Mesenchymal stem cell (in vitro differentiated cells and primary cell): ENCODE measurements around the gene SULF2.

ENCODE experiments used
- DNase-seq: peaks from one replicate; pipeline ENCODE4 v3.0.0-alpha.2; 2013
- H2AFZ ChIP-seq: one replicate; pipeline ENCODE4 v1.6.1; 2013; ENCODE audit warnings: low read depth, mild to moderate bottlenecking, control low read depth, inconsistent platforms, low read length, moderate library complexity
- H2AK5ac ChIP-seq: 2 replicates; pipeline ENCODE4 v1.6.1; 2013; ENCODE audit warnings: low read length, moderate library complexity, mild to moderate bottlenecking, inconsistent platforms; ENCODE audit not compliant: severe bottlenecking
- H2BK120ac ChIP-seq: one replicate; pipeline ENCODE4 v1.6.1; 2013; ENCODE audit warnings: low read depth, mild to moderate bottlenecking, inconsistent platforms, low read length, moderate library complexity
- H2BK12ac ChIP-seq, 2 experiments: one replicate each; pipeline ENCODE4 v1.6.1; 2013; ENCODE audit warnings: inconsistent platforms in 2 of 2, low read length in 2 of 2, mild to moderate bottlenecking in 2 of 2, moderate library complexity in 2 of 2, control low read depth in 1 of 2
- H2BK15ac ChIP-seq: one replicate; pipeline ENCODE4 v1.6.1; 2013; ENCODE audit warnings: mild to moderate bottlenecking, low read depth, inconsistent platforms; ENCODE audit not compliant: poor library complexity, severe bottlenecking
- H2BK5ac ChIP-seq: 2 replicates; pipeline ENCODE4 v1.6.1; 2013; ENCODE audit warnings: low read depth, mild to moderate bottlenecking, low read length, control low read depth, inconsistent platforms; ENCODE audit not compliant: poor library complexity, severe bottlenecking
- H3K14ac ChIP-seq, 2 experiments: one replicate each; pipeline ENCODE4 v1.6.1; 2013; ENCODE audit warnings: inconsistent platforms in 2 of 2, low read length in 2 of 2, control low read depth in 1 of 2, mild to moderate bottlenecking in 1 of 2, moderate library complexity in 1 of 2
- H3K18ac ChIP-seq, 2 experiments: one replicate each; pipeline ENCODE4 v1.6.1; 2013; ENCODE audit warnings: inconsistent platforms in 2 of 2, low read length in 2 of 2, control low read depth in 1 of 2, low read depth in 1 of 2, mild to moderate bottlenecking in 1 of 2
- H3K23ac ChIP-seq, 2 experiments: one replicate each; pipeline ENCODE4 v1.6.1; 2013; ENCODE audit warnings: inconsistent platforms in 2 of 2, low read length in 2 of 2, mild to moderate bottlenecking in 2 of 2, moderate library complexity in 2 of 2, control low read depth in 1 of 2
- H3K27ac ChIP-seq: 2 replicates; pipeline ENCODE4 v1.5.1; 2013; ENCODE audit warnings: mild to moderate bottlenecking, moderate library complexity, low read length, control low read depth, inconsistent platforms; ENCODE audit not compliant: poor library complexity, severe bottlenecking
- H3K27me3 ChIP-seq, 2 experiments: 2 replicates each; pipeline versions ENCODE4 v1.6.1 to v1.7.0; 2013; ENCODE audit warnings: low read length in 2 of 2, mild to moderate bottlenecking in 2 of 2, moderate library complexity in 2 of 2, control low read depth in 1 of 2, inconsistent platforms in 1 of 2; ENCODE audit not compliant: control insufficient read depth in 1 of 2, insufficient read depth in 1 of 2
- H3K36me3 ChIP-seq, 2 experiments: 2 replicates each; pipeline versions ENCODE4 v1.6.1 to v1.7.0; 2013; ENCODE audit warnings: low read length in 2 of 2, control low read depth in 1 of 2, inconsistent platforms in 1 of 2, low read depth in 1 of 2, mild to moderate bottlenecking in 1 of 2; ENCODE audit not compliant: insufficient read depth in 2 of 2, control insufficient read depth in 1 of 2
- H3K4ac ChIP-seq, 2 experiments: one replicate each; pipeline ENCODE4 v1.6.1; 2013; ENCODE audit warnings: inconsistent platforms in 2 of 2, low read length in 2 of 2, mild to moderate bottlenecking in 2 of 2, moderate library complexity in 2 of 2, control low read depth in 1 of 2, low read depth in 1 of 2
- H3K4me1 ChIP-seq: 2 replicates; pipeline ENCODE4 v1.6.1; 2013; ENCODE audit warnings: low read depth, low read length, control low read depth; ENCODE audit not compliant: control insufficient read depth, insufficient read depth
- H3K4me2 ChIP-seq: 2 replicates; pipeline ENCODE4 v1.6.1; 2013; ENCODE audit warnings: low read length, mild to moderate bottlenecking, inconsistent platforms; ENCODE audit not compliant: poor library complexity, severe bottlenecking
- H3K4me3 ChIP-seq, 2 experiments: 2 replicates each; pipeline versions ENCODE4 v1.5.1 to v1.7.0; 2013; ENCODE audit warnings: low read length in 2 of 2, mild to moderate bottlenecking in 2 of 2, control low read depth in 1 of 2, low read depth in 1 of 2; ENCODE audit not compliant: insufficient read depth in 1 of 2
- H3K79me1 ChIP-seq: replicated peaks from 2 replicates; pipeline ENCODE4 v1.6.1; 2013; ENCODE audit warnings: mild to moderate bottlenecking, control low read depth, low read length, inconsistent platforms; ENCODE audit not compliant: poor library complexity, severe bottlenecking
- H3K9ac ChIP-seq: 2 replicates; pipeline ENCODE4 v1.7.0; 2013; ENCODE audit warnings: mild to moderate bottlenecking, low read length, moderate library complexity
- H3K9me3 ChIP-seq: 2 replicates; pipeline ENCODE4 v1.7.0; 2013; ENCODE audit warnings: mild to moderate bottlenecking, low read length; ENCODE audit not compliant: control insufficient read depth
- H4K8ac ChIP-seq: one replicate; pipeline ENCODE4 v1.6.1; 2013; ENCODE audit warnings: inconsistent platforms, mild to moderate bottlenecking, low read length, moderate library complexity
- H4K91ac ChIP-seq: one replicate; pipeline ENCODE4 v1.6.1; 2013; ENCODE audit warnings: mild to moderate bottlenecking, low read length, inconsistent platforms
- WGBS: methylation state at CpG from one replicate; pipeline ENCODE4 v1.1.7; 2013; ENCODE audit warnings: mixed read lengths; 5-methylcytosine and 5-hydroxymethylcytosine counted together

Gene SULF2

DNA sequence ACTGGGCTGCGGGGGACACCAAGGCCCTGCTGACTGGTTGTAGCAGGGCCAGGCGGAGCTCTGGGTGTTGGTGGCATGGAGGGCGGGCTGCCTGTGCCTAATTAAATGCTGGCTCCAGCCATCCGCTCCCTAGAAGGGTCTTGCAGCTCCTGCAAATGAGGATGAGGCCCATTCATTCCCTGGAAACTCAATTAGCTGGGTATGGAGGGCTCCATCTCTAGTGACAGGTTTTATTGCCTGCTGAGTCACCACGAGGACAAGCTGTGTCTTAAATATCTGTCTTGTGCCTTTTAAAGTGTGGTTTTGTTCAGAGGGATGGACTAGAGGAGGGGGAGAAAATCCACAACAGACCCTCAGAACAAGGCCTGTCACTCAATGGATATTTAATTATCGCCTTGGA is 60.9 kb downstream of the SULF2 start:
- Histone ChIP-seq H3K18ac (no peak overlapping the region), H3K79me1 (no peaks in the 10 kb centered on the region), H3K27ac (no peak overlapping the region), H2BK12ac (no peak overlapping the region), H3K27me3 (peaks cover 5 to 15% of the 10 kb centered on the region in 2 experiments), H3K9ac (no peak overlapping the region), H3K4ac (no peak overlapping the region), H2BK15ac (no peak overlapping the region), H3K14ac (no peak overlapping the region), H3K4me1 (peaks cover 8% of the 10 kb centered on the region), H3K23ac (no peak overlapping the region), H4K8ac (no peak overlapping the region), H2BK120ac (no peak overlapping the region), H3K4me2 (no peak overlapping the region), H2AFZ (no peak overlapping the region), H3K9me3 (no peaks in the 10 kb centered on the region), H3K36me3 (no peaks in the 10 kb centered on the region), H2AK5ac (no peak overlapping the region), H3K4me3 (no peak overlapping the region), H4K91ac (no peak overlapping the region), H2BK5ac (no peak overlapping the region)
- 36% methylated on average over 5 of the region's 6 CpGs for WGBS
- peak; percentile 3 for DNase-seq

DNA sequence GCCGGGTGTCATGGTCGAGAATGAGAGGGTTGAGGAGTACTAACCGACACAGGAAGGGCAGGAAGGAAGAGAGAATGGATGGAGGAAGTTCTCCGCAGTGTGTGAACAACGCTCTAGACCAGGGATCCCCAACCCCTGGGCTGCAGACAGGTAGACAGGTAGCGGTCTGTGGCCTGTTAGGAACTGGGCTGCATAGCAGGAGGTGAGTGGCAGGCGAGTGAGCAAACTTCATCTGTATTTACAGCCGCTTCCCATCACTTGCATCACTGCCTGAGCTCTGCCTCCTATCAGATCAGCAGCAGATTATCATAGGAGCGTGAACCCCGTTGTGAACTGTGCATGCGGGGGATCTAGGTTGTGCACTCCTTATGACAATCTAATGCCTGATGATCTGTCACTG is 62.0 kb downstream of the SULF2 start:
- WGBS, result 91% methylated on average over 11 of the region's 11 CpGs
- H3K27ac ChIP-seq, result no peak overlapping the region
- H2BK5ac ChIP-seq, result no peak overlapping the region
- H3K23ac ChIP-seq, result no peak overlapping the region
- no peak overlapping the region for H3K4me2 ChIP-seq
- H2BK120ac ChIP-seq, result no peak overlapping the region
- H3K4me3 ChIP-seq, result no peak overlapping the region
- H3K79me1 ChIP-seq, result no peaks in the 10 kb centered on the region
- peaks cover 7% of the 10 kb centered on the region for H3K4me1 ChIP-seq
- no peak overlapping the region for H3K9ac ChIP-seq
- H4K91ac ChIP-seq, result no peak overlapping the region
- H2AK5ac ChIP-seq, result no peak overlapping the region
- H3K14ac ChIP-seq, result no peak overlapping the region
- no peak overlapping the region for H4K8ac ChIP-seq
- H3K18ac ChIP-seq, result no peak overlapping the region
- H2AFZ ChIP-seq, result no peak overlapping the region
- H2BK15ac ChIP-seq, result no peak overlapping the region
- H2BK12ac ChIP-seq, result no peak overlapping the region
- no peak for DNase-seq
- no peak overlapping the region for H3K4ac ChIP-seq
- H3K27me3 ChIP-seq, result peaks cover 0 to 7% of the 10 kb centered on the region in 2 experiments
- no peaks in the 10 kb centered on the region for H3K36me3 ChIP-seq
- H3K9me3 ChIP-seq, result no peaks in the 10 kb centered on the region

DNA sequence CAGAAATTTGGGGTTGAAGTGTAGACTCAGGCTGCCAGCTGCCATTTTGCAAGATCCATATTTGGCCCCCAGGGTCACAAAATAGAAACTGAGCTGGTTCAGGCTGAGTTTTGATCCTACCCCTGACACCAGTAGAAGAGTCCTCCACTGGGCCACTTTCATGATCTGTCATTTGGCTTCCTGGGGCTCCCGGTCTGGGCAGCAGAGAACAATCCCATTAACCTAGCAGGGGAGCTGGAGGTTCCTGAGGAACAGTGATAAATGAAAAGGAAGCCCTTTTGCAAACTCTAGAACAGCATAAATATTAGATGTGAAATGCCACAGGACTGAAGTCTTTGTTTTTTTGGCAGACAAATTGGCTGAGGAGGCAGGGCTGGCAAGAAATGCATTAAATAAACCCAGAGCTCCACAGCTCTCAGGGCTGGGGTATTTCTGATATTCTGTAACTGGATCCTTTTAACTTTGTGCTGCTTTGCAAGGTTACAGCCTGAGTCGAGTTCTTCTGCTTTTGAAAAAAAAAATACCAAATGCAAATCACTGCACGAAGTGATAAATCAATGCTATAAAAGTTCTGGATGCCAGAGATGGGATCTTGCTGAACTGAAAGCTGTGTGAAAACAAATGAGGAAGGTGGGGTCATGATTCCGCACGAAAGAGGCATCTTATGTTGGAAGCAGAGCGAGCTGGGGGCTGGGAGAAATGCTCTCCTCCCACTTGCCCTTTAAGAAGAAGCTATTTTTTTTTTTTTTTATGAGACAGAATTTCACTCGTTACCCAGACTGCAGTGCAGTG is 64.4 kb downstream of the SULF2 start:
- no peak overlapping the region for H2AK5ac ChIP-seq
- H3K23ac ChIP-seq, result no peak overlapping the region
- H3K4me2 ChIP-seq, result no peak overlapping the region
- H2BK5ac ChIP-seq, result no peak overlapping the region
- H3K9ac ChIP-seq, result no peak overlapping the region
- WGBS, result 69% methylated on average over 6 of the region's 7 CpGs
- H3K27me3 ChIP-seq, result peaks cover 0 to 8% of the 10 kb centered on the region in 2 experiments
- H2BK12ac ChIP-seq, result no peak overlapping the region
- no peak overlapping the region for H3K4me3 ChIP-seq
- H3K9me3 ChIP-seq, result no peaks in the 10 kb centered on the region
- H3K18ac ChIP-seq, result no peak overlapping the region
- H2BK15ac ChIP-seq, result no peak overlapping the region
- no peak overlapping the region for H3K14ac ChIP-seq
- no peak overlapping the region for H2BK120ac ChIP-seq
- H3K4me1 ChIP-seq, result peaks cover 2% of the 10 kb centered on the region
- no peak overlapping the region for H4K91ac ChIP-seq
- DNase-seq, result no peak
- no peak overlapping the region for H3K27ac ChIP-seq
- no peak overlapping the region for H3K4ac ChIP-seq
- no peaks in the 10 kb centered on the region for H3K79me1 ChIP-seq
- no peak overlapping the region for H2AFZ ChIP-seq
- H3K36me3 ChIP-seq, result peaks cover 0 to 4% of the 10 kb centered on the region in 2 experiments
- H4K8ac ChIP-seq, result no peak overlapping the region

DNA sequence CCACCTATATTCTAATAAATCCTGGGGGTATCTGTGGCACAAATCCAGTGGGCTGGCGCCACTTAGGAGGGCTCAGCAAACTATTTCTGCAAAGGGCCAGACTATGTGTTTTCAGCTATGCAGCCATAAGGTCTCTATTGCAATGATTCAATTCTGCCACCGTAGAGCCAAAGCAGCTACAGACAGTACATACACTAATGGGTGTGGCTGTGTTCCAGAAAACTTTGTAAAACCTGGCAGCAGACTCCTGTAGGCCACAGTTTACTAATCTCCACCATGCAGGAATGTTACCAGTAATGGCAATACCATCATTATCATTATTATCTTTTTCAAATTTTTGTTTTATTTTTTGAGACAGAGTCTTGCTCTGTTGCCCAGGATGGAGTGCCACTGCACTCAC is 65.7 kb downstream of the SULF2 start:
- WGBS, result 100% methylated on average over 2 of the region's 2 CpGs
- H2BK120ac ChIP-seq, result no peak overlapping the region
- H3K18ac ChIP-seq, result no peak overlapping the region
- no peak overlapping the region for H3K4ac ChIP-seq
- no peak overlapping the region for H4K91ac ChIP-seq
- H4K8ac ChIP-seq, result no peak overlapping the region
- no peak overlapping the region for H2BK15ac ChIP-seq
- no peak overlapping the region for H3K4me2 ChIP-seq
- no peak overlapping the region for H2AK5ac ChIP-seq
- no peaks in the 10 kb centered on the region for H3K79me1 ChIP-seq
- H3K9ac ChIP-seq, result no peak overlapping the region
- H3K36me3 ChIP-seq, result peaks cover 0 to 4% of the 10 kb centered on the region in 2 experiments
- H3K4me3 ChIP-seq, result no peak overlapping the region
- no peak overlapping the region for H3K27ac ChIP-seq
- peaks cover 2% of the 10 kb centered on the region for H3K4me1 ChIP-seq
- no peak for DNase-seq
- no peak overlapping the region for H3K14ac ChIP-seq
- H3K23ac ChIP-seq, result no peak overlapping the region
- no peaks in the 10 kb centered on the region for H3K9me3 ChIP-seq
- H2BK5ac ChIP-seq, result no peak overlapping the region
- H2AFZ ChIP-seq, result no peak overlapping the region
- H2BK12ac ChIP-seq, result no peak overlapping the region
- peaks cover under 1 to 9% of the 10 kb centered on the region in 2 experiments for H3K27me3 ChIP-seq
